ENCODE data around the gene RAP1GAP2.

DNA sequence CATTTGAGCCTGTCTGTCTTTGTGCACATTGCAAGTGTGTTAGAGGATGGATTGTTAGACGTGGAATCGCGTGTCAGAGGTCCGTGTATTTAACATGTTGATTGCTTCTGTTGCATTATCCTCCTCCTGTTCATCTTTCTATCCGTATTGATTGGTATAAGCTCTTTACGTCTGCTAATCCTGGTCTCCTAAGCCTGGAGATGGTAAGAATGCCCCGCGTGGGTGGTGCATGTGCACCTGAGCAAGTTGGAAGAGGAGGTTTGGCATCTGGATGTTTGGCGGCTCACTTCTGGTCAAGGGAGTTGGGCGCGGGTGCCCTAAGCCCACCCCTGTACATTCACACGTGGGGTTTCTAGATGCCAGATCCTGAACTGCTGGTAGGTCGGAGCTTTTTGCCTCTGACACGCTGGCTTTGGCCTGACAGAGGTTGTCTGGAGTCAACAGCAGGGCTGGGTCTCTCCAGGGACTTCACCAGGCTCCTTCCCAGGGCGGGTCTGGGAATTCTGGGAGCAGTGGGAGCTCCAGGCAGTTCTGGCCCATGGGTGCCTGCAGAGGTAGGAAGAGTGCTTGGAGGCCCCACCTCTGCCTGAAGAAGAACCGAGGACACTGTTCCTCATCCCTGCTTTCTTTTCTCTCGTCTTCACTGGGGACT, 159.8 kb downstream of the RAP1GAP2 start:
- TF ChIP-seq, protein P1, sequence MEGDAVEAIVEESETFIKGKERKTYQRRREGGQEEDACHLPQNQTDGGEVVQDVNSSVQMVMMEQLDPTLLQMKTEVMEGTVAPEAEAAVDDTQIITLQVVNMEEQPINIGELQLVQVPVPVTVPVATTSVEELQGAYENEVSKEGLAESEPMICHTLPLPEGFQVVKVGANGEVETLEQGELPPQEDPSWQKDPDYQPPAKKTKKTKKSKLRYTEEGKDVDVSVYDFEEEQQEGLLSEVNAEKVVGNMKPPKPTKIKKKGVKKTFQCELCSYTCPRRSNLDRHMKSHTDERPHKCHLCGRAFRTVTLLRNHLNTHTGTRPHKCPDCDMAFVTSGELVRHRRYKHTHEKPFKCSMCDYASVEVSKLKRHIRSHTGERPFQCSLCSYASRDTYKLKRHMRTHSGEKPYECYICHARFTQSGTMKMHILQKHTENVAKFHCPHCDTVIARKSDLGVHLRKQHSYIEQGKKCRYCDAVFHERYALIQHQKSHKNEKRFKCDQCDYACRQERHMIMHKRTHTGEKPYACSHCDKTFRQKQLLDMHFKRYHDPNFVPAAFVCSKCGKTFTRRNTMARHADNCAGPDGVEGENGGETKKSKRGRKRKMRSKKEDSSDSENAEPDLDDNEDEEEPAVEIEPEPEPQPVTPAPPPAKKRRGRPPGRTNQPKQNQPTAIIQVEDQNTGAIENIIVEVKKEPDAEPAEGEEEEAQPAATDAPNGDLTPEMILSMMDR (conservative IDR thresholded peaks at IDR 0.05 in 1 of 2, IDR thresholded peaks at IDR 0.05 in 1 of 2; ENCODE audit: extremely low read depth in 1 of 2, insufficient read depth in 1 of 2, low read depth in 1 of 2, low read length in 2 of 2) = no peak
- TF ChIP-seq EZH2 (IDR thresholded peaks at IDR 0.05; ENCODE audit: borderline replicate concordance, low read length) = no peak

All from mammary epithelial cell (primary cell).